Activated naive CD4-positive, alpha-beta T cell treated with anti-CD3 and anti-CD28 coated beads, Interleukin-2, amount 50 U/mL, for 72 hours (primary cell): ENCODE measurements around the gene POU6F2. TPM values are rescaled to one million over a fixed set of nuclear protein-coding genes. Genes with fewer than 3 reads are reported as not detected.

Experiments
- ATAC-seq, 2 donors: fragments of 150-1000 bp; cut with Tn5 transposase; 2 replicates each; pipeline ENCODE4 v1.10.0; 2021; ENCODE audit warnings: mild to moderate bottlenecking in 2 of 2, moderate library complexity in 2 of 2
- DNase-seq, 2 donors: peaks; one replicate each; pipeline ENCODE4 v3.0.0; 2021 to 2022; ENCODE audit warnings: low spot score in 2 of 2
- H3K27ac Mint-ChIP-seq, 2 donors: one replicate each; pipeline ENCODE4 v1.8.0; 2022; ENCODE audit warnings: mild to moderate bottlenecking in 2 of 2, mixed read lengths in 2 of 2
- H3K36me3 Mint-ChIP-seq, 2 donors: one replicate each; pipeline ENCODE4 v1.8.0; 2022; ENCODE audit warnings: mixed read lengths in 2 of 2
- H3K9me3 Mint-ChIP-seq, 2 donors: one replicate each; pipeline ENCODE4 v1.8.0; 2022; ENCODE audit warnings: mixed read lengths in 2 of 2
- total RNA-seq, 2 donors: library from RNA; stranded (reverse); gene quantifications; one replicate each; pipeline ENCODE4 v1.2.3, GENCODE V29; 2022

POU6F2 gene
- total RNA-seq, 2 donors from 2014 or later, result 0.16 to 0.18 TPM

GRCh38 chr7:39272111-39272510 lies 294.4 kb downstream of the POU6F2 start:
- H3K36me3 Mint-ChIP-seq, result no peaks in the 10 kb centered on the region
- ATAC-seq (no peak), DNase-seq (no peak)
- H3K9me3 Mint-ChIP-seq, result no peaks in the 10 kb centered on the region
- no peak overlapping the region for H3K27ac Mint-ChIP-seq

- no peak overlapping the region for H3K27ac Mint-ChIP-seq
- DNase-seq (no peak), ATAC-seq (no peak)
- no peaks in the 10 kb centered on the region for H3K36me3 Mint-ChIP-seq
- H3K9me3 Mint-ChIP-seq, result no peaks in the 10 kb centered on the region
Observed at GRCh38 chr7:39272691-39273090, 295.0 kb downstream of the POU6F2 start.

GRCh38 chr7:39280337-39280736 lies 302.6 kb downstream of the POU6F2 start:
- H3K36me3 Mint-ChIP-seq, result no peaks in the 10 kb centered on the region
- peaks cover 0 to 4% of the 10 kb centered on the region in 2 donors for H3K9me3 Mint-ChIP-seq

GRCh38 chr7:39285256-39285655 lies 307.5 kb downstream of the POU6F2 start:
- Mint-ChIP-seq H3K27ac (no peak overlapping the region), H3K9me3 (peaks cover 0 to 4% of the 10 kb centered on the region in 2 donors), H3K36me3 (no peaks in the 10 kb centered on the region)
- DNase-seq (no peak), ATAC-seq (no peak)

More at GRCh38 chr7:39280337-39280736, 302.6 kb downstream of the POU6F2 start:
- ATAC-seq, result no peak
- no peak for DNase-seq
- no peak overlapping the region for H3K27ac Mint-ChIP-seq

- no peak overlapping the region for H3K27ac Mint-ChIP-seq
- DNase-seq (no peak), ATAC-seq (no peak)
- H3K9me3 Mint-ChIP-seq, result no peaks in the 10 kb centered on the region
- no peaks in the 10 kb centered on the region for H3K36me3 Mint-ChIP-seq
Observed at GRCh38 chr7:39288303-39288702, 310.6 kb downstream of the POU6F2 start.

- Mint-ChIP-seq H3K36me3 (no peaks in the 10 kb centered on the region), H3K27ac (no peak overlapping the region), H3K9me3 (no peaks in the 10 kb centered on the region)
- ATAC-seq (no peak), DNase-seq (no peak)
Observed at GRCh38 chr7:39291628-39292410, 314.1 kb downstream of the POU6F2 start.

GRCh38 chr7:39293056-39293823 lies 315.5 kb downstream of the POU6F2 start:
- Mint-ChIP-seq H3K9me3 (no peaks in the 10 kb centered on the region), H3K36me3 (no peaks in the 10 kb centered on the region), H3K27ac (no peak overlapping the region)
- ATAC-seq, result no peak
- DNase-seq, result no peak

- DNase-seq (no peak), ATAC-seq (no peak)
- Mint-ChIP-seq H3K9me3 (no peaks in the 10 kb centered on the region), H3K36me3 (no peaks in the 10 kb centered on the region), H3K27ac (no peak overlapping the region)
Observed at GRCh38 chr7:39294022-39294421, 316.3 kb downstream of the POU6F2 start.

GRCh38 chr7:39295796-39296195 lies 318.1 kb downstream of the POU6F2 start:
- H3K9me3 Mint-ChIP-seq, result no peaks in the 10 kb centered on the region
- no peak for ATAC-seq
- no peak overlapping the region for H3K27ac Mint-ChIP-seq
- DNase-seq, result no peak
- H3K36me3 Mint-ChIP-seq, result no peaks in the 10 kb centered on the region

- no peak for DNase-seq
- Mint-ChIP-seq H3K36me3 (no peaks in the 10 kb centered on the region), H3K9me3 (no peaks in the 10 kb centered on the region), H3K27ac (no peak overlapping the region)
- ATAC-seq, result no peak
Observed at GRCh38 chr7:39299695-39300094, 322.0 kb downstream of the POU6F2 start.

GRCh38 chr7:39300276-39300675 lies 322.6 kb downstream of the POU6F2 start:
- Mint-ChIP-seq H3K36me3 (no peaks in the 10 kb centered on the region), H3K9me3 (no peaks in the 10 kb centered on the region), H3K27ac (peak overlapping the region in 1 of 2 donors; percentile 30)
- no peak for ATAC-seq
- no peak for DNase-seq

- Mint-ChIP-seq H3K36me3 (no peaks in the 10 kb centered on the region), H3K9me3 (no peaks in the 10 kb centered on the region), H3K27ac (no peak overlapping the region)
- DNase-seq (no peak), ATAC-seq (no peak)
Observed at GRCh38 chr7:39301543-39301942, 323.8 kb downstream of the POU6F2 start.

- DNase-seq, result no peak
- Mint-ChIP-seq H3K36me3 (no peaks in the 10 kb centered on the region), H3K27ac (no peak overlapping the region), H3K9me3 (no peaks in the 10 kb centered on the region)
- no peak for ATAC-seq
Observed at GRCh38 chr7:39304178-39304577, 326.5 kb downstream of the POU6F2 start.

- DNase-seq (no peak), ATAC-seq (no peak)
- Mint-ChIP-seq H3K36me3 (no peaks in the 10 kb centered on the region), H3K9me3 (no peaks in the 10 kb centered on the region), H3K27ac (no peak overlapping the region)
Observed at GRCh38 chr7:39304668-39305405, 327.1 kb downstream of the POU6F2 start.

- Mint-ChIP-seq H3K27ac (no peak overlapping the region), H3K9me3 (no peaks in the 10 kb centered on the region), H3K36me3 (no peaks in the 10 kb centered on the region)
- no peak for ATAC-seq
- no peak for DNase-seq
Observed at GRCh38 chr7:39306016-39306570, 328.4 kb downstream of the POU6F2 start.

GRCh38 chr7:39310699-39311098 lies 333.0 kb downstream of the POU6F2 start:
- DNase-seq (no peak), ATAC-seq (no peak)
- Mint-ChIP-seq H3K36me3 (no peaks in the 10 kb centered on the region), H3K27ac (no peak overlapping the region), H3K9me3 (no peaks in the 10 kb centered on the region)
